COLO829 (cell line): ENCODE data around the gene TACR2.

Source experiments
- DNase-seq: peaks from one replicate; pipeline ENCODE4 v3.0.0; 2012; ENCODE audit warnings: low spot score

Gene TACR2

DNA sequence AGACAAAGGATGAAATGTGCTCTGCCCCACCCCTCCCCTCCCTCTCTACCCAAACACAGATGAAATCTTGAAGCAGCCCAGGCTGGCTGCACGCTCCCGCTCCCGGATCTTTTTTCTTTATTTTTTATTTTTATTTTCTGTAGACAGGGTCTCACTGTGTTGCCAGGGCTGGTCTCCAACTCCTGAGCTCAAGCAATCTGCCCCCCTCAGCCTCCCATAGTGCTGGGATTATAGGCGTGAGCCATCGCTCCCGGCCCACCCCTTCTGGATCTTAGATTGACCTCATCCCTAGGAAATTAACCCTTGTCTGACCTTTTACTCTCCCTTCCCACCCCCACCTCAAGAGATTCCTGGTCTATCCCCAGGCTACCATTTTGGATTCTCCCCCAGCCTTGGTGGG lies 14.3 kb downstream of the TACR2 start:
- no peak for DNase-seq

- no peak for DNase-seq
Observed at GRCh38 chr10:69401416-69401815, 15.3 kb downstream of the TACR2 start.

GRCh38 chr10:69400936-69401335 lies 15.8 kb downstream of the TACR2 start:
- no peak for DNase-seq

DNA sequence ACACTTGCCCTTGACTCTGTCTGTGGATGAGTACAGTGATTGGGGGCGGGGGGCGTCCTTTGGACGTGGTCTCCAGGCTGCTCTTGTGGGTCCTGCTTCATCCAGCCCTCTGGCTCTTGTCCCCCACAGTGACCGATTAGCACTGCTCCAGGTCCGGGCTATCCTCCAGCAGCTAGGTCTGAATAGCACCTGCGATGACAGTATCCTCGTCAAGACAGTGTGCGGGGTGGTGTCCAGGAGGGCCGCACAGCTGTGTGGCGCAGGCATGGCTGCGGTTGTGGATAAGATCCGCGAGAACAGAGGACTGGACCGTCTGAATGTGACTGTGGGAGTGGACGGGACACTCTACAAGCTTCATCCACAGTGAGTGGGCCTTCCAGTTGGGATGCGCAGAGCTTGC lies 18.3 kb downstream of the TACR2 start:
- no peak for DNase-seq

GRCh38 chr10:69397972-69398371 lies 18.7 kb downstream of the TACR2 start:
- DNase-seq = no peak

- DNase-seq = no peak
Observed at GRCh38 chr10:69394020-69394419, 22.7 kb downstream of the TACR2 start.

DNA sequence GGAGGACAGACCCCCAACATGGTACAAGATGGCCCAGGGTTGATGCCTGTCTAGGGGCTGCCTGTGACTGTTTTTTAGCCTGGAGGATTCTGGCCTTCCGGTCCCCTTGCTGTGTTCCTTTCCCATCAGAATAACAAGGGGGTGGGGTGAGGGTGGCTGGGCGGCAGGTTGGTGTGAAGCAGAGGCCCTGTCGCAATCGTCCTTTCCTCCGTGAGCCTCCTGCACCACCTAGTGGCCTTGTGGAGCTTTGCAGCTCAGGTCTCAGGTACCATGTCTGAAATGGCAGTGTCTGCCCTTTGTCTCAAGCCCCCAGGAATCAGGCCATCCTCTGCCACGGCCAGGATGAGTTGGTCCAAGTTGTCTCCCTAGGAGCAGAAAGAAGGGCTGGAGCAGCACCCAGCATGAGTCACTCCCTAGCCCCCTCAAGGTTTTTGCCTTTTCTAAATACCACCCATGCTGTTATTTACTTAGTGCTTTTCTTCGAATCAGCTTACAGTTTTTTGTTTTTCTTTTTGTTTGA lies 24.2 kb downstream of the TACR2 start:
- DNase-seq = peak; percentile 50

GRCh38 chr10:69391158-69391557 lies 25.6 kb downstream of the TACR2 start:
- no peak for DNase-seq

DNA sequence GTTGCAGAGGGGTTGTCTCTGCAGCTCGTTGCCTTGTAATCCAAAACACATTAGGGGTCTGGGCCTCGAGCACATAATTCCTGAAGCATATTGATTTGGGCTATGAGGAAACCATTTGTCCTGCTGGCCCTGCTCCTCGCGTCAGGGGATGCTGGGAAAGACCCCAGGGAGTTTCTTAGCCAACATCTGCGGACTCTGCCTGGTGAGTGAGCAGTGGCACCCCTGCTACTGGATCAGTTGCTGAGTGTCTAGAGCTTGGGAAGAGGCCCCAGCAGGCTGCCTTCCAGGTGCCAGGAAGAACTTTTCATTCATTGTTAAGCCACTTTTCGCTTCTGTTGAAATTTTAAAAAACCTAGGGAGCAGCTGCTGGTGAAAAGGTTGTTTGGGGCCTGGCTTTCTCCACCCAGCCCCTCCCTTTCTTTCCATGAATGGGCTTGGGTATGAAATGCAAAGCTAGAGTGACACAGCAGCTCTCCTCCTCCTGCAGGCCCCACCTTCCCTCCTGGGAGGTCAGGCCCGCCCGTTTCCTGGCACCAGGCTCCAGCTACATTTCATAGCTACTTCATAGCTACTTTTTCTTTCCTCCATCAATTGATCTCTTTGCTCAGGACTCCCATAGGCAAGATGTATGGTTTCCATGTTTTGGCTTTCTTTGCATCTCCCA lies 26.8 kb downstream of the TACR2 start:
- DNase-seq = peak; percentile 33

- no peak for DNase-seq
Observed at GRCh38 chr10:69388488-69388887, 28.2 kb downstream of the TACR2 start.

- DNase-seq = no peak
Observed at GRCh38 chr10:69387500-69387899, 29.2 kb downstream of the TACR2 start.

GRCh38 chr10:69385454-69386350 lies 31.0 kb downstream of the TACR2 start:
- DNase-seq = no peak

- DNase-seq = no peak
Observed at GRCh38 chr10:69384320-69384719, 32.4 kb downstream of the TACR2 start.

- DNase-seq = no peak
Observed at GRCh38 chr10:69383558-69383957, 33.2 kb downstream of the TACR2 start.

DNA sequence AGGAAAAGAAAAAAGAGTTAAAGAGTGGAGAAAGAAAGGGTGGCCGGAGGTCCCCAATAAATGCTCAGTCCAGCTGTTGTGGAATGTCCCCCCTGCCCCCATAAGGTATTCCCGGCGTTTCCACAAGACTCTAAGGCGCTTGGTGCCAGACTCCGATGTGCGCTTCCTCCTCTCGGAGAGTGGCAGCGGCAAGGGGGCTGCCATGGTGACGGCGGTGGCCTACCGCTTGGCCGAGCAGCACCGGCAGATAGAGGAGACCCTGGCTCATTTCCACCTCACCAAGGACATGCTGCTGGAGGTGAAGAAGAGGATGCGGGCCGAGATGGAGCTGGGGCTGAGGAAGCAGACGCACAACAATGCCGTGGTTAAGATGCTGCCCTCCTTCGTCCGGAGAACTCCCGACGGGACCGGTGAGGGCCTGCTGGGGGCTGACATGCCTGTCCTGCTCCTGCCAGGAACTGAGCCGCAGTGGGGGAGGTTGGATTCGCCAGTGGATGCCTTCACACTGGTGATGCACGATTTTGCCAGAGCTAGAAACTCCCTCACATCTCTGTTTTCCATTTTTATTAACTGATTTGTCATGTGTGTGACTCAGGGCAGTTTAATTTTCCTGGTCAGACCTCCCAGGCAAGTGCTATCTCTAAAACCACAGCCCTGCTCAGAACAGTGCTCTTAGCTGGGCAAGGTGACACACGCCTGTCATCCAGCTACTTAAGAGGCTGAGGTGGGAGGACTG lies 34.2 kb downstream of the TACR2 start:
- no peak for DNase-seq

DNA sequence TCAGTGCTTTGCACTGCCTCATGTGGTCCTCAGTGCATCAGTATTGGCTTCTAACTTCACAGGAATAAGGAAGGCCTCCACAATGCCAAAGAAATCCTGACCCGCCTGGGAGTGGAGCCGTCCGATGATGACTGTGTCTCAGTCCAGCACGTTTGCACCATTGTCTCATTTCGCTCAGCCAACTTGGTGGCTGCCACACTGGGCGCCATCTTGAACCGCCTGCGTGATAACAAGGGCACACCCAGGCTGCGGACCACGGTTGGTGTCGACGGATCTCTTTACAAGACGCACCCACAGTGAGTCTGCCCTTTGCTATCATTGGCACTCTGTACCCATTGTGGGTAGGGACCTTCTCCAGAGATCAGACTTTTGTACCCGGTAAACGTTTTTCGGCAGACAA lies 36.9 kb downstream of the TACR2 start:
- DNase-seq = no peak

GRCh38 chr10:69377933-69378332 lies 38.8 kb downstream of the TACR2 start:
- DNase-seq = no peak

DNA sequence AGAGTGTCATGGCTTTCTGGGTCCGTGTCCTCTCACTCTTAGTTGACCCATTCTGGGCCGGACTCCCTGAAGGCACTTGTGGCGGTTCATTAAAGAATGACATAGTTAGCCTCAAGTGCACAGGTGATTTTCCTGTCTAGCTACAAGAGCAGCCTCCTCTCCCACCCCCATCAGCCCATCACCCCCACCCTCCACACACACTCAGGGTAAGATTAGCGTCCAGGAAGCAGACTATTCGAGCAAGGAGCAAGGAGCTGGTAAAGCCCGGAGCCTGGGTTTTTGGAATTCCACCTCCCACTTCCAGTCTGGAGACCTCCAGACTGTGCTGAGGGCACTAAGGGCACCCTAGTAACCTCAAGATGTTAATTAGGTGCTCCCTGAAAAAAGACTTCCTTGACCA lies 39.5 kb downstream of the TACR2 start:
- DNase-seq = no peak

DNA sequence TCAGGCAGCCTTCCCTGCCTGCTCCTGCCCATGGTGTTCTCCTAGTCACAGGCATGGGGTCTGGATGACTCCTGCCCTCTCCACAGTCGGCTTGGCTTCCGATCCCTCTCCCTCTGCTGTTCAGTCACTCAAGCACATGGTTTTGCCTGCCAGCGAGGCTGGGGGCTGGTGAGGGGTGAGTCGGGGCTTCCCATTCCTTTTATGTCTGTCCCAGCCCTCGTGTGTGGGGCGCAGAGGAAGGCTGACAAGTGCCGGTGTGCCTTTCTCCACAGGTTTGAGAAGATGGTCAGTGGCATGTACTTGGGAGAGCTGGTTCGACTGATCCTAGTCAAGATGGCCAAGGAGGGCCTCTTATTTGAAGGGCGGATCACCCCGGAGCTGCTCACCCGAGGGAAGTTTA lies 40.1 kb downstream of the TACR2 start:
- DNase-seq = no peak

DNA sequence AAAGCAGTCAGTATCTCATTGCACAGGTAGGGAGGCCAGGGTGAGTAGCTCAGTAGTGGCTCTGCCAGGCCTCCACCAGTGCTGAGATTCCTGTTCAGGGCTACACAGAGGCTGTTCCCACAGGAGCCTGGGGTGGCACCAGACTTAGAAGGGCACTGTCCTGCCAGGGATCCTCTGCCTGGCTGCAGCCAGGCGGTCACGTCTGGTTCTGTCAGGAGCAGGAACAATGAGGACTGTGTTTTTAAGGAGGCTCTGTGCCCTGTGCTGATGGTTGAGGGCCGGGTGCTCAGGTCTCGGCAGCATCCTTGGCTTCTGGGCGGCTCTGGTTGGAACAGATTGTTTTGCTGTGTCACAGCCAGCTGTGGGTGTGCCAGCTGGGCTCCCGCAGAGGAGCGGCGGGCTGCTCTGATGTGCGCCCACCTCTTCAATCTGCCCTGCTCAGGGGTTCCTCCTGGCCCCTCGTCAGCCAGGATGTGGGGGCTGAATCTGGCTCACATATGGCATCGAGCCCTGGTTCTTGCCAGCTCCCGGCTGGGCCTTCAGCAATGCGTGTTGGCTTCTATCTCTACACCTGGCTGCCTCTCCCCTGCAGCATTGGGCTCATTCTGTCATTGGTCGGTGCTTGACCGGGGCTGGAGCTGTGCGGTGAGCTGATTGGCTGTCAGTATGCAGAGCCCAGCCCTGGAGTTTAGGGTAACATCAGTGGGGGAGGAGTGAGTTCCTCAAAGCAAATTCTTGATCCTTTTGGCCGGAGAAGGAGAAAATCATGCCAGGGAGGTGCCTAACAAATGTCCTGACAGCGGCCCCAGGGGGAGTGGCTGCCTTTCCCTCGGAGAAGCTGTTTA lies 41.2 kb downstream of the TACR2 start:
- DNase-seq = peak; percentile 19

- no peak for DNase-seq
Observed at GRCh38 chr10:69374931-69375306, 41.8 kb downstream of the TACR2 start.

- no peak for DNase-seq
Observed at GRCh38 chr10:69374242-69374641, 42.5 kb downstream of the TACR2 start.
